Measurements from ENCODE around the gene KRTAP15-1.

DNA sequence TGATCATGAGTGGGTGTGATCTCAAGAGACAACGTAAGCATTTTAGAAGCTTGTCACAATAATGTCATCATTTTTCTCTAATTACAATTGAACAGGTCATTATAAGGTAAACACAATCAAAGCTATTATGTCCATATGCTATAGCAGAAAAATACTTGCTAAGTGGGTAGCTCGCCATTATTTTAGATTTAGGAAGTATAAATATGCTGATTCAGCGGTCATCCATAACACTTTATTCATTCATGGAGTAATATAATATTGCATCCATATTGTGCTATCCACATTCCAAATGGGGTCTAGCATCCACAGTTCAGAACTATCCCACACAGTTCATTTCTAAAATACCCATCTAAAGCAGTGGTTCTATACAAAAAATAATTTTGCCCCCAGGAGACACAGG lies 8.4 kb downstream of the KRTAP15-1 start:
- TF ChIP-seq MAZ (IDR thresholded peaks at IDR 0.05; ENCODE audit: borderline replicate concordance, low read depth, low read length), result no peak
- TF ChIP-seq CEBPB (IDR thresholded peaks at IDR 0.05; ENCODE audit: low read depth, low read length), result no peak
- no peak for TF ChIP-seq CTCF (conservative IDR thresholded peaks at IDR 0.05; ENCODE audit: low read depth, low read length)
- TF ChIP-seq BHLHE40 (IDR thresholded peaks at IDR 0.05; ENCODE audit: low read depth, low read length), result no peak
- TF ChIP-seq POLR2A (IDR thresholded peaks at IDR 0.05; ENCODE audit: low read depth, low read length), result no peak
- no peak for TF ChIP-seq RAD21 (IDR thresholded peaks at IDR 0.05; ENCODE audit: low read length)
- no peak for TF ChIP-seq MAFK (IDR thresholded peaks at IDR 0.05; ENCODE audit: low read depth, low read length)
- no peak for TF ChIP-seq CHD1 (IDR thresholded peaks at IDR 0.05; ENCODE audit: low read depth, low read length)
- TF ChIP-seq MXI1 (IDR thresholded peaks at IDR 0.05; ENCODE audit: borderline replicate concordance, low read depth, low read length), result no peak
- no peak for TF ChIP-seq RCOR1 (IDR thresholded peaks at IDR 0.05; ENCODE audit: insufficient replicate concordance, low read length)
- TF ChIP-seq FOS (IDR thresholded peaks at IDR 0.05; ENCODE audit: low read depth, low read length), result no peak
- no peak for TF ChIP-seq ELK1 (IDR thresholded peaks at IDR 0.05; ENCODE audit: borderline replicate concordance, low read depth, low read length)
- no peak for TF ChIP-seq SMC3 (IDR thresholded peaks at IDR 0.05; ENCODE audit: low read depth, low read length)

Measured in IMR-90 (cell line).